22Rv1 (cell line): ENCODE measurements around the gene PDCD7.
"Not testable (repeated sequence)": the region's sequence is repeated elsewhere in the genome, so short reads cannot be mapped to it uniquely, and the experiment has no call there.

Experiments used
- H3K27ac ChIP-seq: fragments of 450-650 bp; 2 replicates; pipeline ENCODE4 v1.5.1; 2017
- CTCF ChIP-seq: fragments of 450-650 bp; IDR thresholded peaks from 2 replicates; pipeline ENCODE4 v1.5.1; 2017; ENCODE audit warnings: mild to moderate bottlenecking
- ZFX ChIP-seq: fragments of 450-650 bp; IDR thresholded peaks from 2 replicates; pipeline ENCODE4 v1.6.1; 2017; ENCODE audit warnings: antibody characterized with exemption, borderline replicate concordance

PDCD7 gene

GRCh38 chr15:65100442-65100841 lies 33.2 kb downstream of the PDCD7 start:
- no peak overlapping the region for H3K27ac ChIP-seq
- no peak for TF ChIP-seq ZFX
- TF ChIP-seq CTCF = no peak

- not testable (repeated sequence) for H3K27ac ChIP-seq
These were observed 33.8 kb downstream of the PDCD7 start for GRCh38 chr15:65099801-65100200.

- H3K27ac ChIP-seq = no peak overlapping the region
- TF ChIP-seq ZFX = no peak
- no peak for TF ChIP-seq CTCF
These were observed 34.3 kb downstream of the PDCD7 start for GRCh38 chr15:65099336-65099735.

GRCh38 chr15:65097651-65098263 lies 35.9 kb downstream of the PDCD7 start:
- no peak overlapping the region for H3K27ac ChIP-seq
- no peak for TF ChIP-seq CTCF
- no peak for TF ChIP-seq ZFX

- H3K27ac ChIP-seq = no peak overlapping the region
These were observed 36.9 kb downstream of the PDCD7 start for GRCh38 chr15:65096481-65097385.

GRCh38 chr15:65095747-65096104 lies 37.9 kb downstream of the PDCD7 start:
- no peak overlapping the region for H3K27ac ChIP-seq
- TF ChIP-seq ZFX (no peak), CTCF (no peak)

More at GRCh38 chr15:65096481-65097385, 36.9 kb downstream of the PDCD7 start:
- no peak for TF ChIP-seq ZFX
- TF ChIP-seq CTCF = no peak

GRCh38 chr15:65095011-65095746 lies 38.4 kb downstream of the PDCD7 start:
- TF ChIP-seq ZFX = no peak
- no peak for TF ChIP-seq CTCF

More at GRCh38 chr15:65095011-65095746, 38.4 kb downstream of the PDCD7 start:
- H3K27ac ChIP-seq = no peak overlapping the region
